Peyer's patch (tissue), 4 donors: ENCODE results near the gene RAB2B.

ENCODE experiments used
- CTCF ChIP-seq, 6 experiments: fragments of 450-650 bp in 4 of 6; fragments of 200-600 bp in 2 of 6; sonication (generic) in 1 of 6; IDR thresholded peaks; one replicate each; pipeline ENCODE4 v1.5.1; 2017 to 2019; ENCODE audit warnings: antibody characterized with exemption in 6 of 6, mild to moderate bottlenecking in 3 of 6, moderate library complexity in 1 of 6
- POLR2A ChIP-seq, 2 donors: fragments of 450-650 bp; IDR thresholded peaks; one replicate each; pipeline ENCODE4 v1.5.1; 2017; ENCODE audit warnings: antibody characterized with exemption in 2 of 2, mild to moderate bottlenecking in 2 of 2, moderate library complexity in 2 of 2

DNA sequence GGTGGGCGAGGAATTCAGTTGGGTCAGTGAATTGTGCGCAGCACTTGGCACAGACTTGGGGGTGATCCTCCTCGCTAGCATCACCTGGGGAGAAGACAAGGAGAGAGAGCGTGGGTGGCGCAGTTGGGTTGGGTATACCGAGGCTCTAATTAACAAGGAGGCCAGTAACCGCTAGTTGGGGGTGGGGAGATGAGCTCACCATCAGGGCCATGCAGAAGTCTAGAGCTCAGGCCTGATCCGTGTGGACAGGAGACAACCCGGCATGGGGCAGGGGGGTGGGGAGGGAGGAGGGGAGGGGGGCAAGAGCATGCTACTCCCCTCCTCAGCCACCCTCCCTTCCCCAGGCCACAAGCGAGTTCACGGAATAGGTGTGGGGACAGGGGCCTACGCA is 48.8 kb upstream of the RAB2B start:
- TF ChIP-seq CTCF (IDR thresholded peaks at IDR 0.05) (no peak), POLR2A (IDR thresholded peaks at IDR 0.05) (no peak)
